ENCODE measurements around the gene FBXO27.
A peak's percentile ranks its signal among the peaks of the same experiment; 100 is the strongest.
"Not testable (repeated sequence)": the region's sequence is repeated elsewhere in the genome, so short reads cannot be mapped to it uniquely, and the experiment has no call there.

Gene FBXO27

GRCh38 chr19:39038098-39038497, 5.7 kb upstream of the FBXO27 start:
- DNase-seq (ENCODE audit: low spot score) = peak; percentile 58

GRCh38 chr19:39037194-39037593, 4.8 kb upstream of the FBXO27 start:
- no peak for DNase-seq (ENCODE audit: low spot score)

DNA sequence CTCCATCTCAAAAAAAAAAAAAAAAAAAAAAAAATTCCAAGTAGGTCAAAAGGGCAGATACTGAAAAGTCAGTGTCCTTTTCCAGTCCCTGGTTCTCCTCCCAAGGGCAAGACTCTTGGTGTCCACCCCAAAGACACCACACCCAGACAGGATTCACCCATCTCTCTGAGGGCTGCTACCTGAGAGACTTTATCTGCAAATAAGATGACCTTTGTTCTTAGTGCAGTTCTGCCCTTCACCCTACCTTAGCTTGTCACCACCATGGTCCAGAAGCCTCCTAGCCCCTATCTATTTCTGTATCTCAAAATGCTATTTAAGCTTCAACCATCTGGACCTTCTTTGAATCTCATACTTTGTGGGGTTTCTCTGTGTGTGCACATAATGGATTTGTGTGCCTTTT, 4.2 kb upstream of the FBXO27 start:
- DNase-seq (ENCODE audit: low spot score) = no peak

DNA sequence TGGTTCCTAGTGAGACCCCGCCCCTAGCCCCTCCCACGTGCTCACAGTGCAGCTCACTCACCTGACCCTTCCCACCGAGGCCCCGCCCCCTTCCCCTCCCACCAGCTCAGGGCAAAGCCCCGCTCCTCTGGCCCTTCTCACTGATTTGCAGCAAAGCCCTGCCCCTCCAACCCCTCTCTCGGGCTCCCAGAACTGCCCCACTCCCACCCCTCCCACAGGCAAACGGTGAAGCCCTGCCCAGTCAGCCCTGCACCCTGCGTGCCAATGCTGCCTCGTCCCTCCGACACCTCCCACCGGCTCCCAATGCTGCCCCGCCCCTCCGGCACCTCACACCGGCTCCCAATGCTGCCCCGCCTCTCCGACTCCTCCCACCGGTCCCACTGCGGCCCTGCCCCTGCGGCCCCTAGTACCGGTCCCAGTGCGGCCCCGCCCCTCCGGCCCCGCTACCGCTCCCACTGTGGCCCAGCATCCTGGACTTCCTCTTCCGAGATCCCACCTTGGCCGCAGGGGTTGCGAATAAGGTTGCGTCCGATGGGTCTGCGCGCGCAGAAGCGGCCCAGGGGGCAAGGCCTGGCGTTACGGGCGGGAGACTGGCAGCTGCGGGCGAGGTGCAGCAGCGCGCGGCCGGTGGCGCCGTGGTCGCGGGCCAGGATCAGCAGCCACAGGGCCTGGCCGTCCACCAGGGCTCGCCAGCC, 834 bp downstream of the FBXO27 start:
- DNase-seq (ENCODE audit: low spot score) = peak; percentile 97

GRCh38 chr19:39030854-39031367, 1.4 kb downstream of the FBXO27 start:
- DNase-seq (ENCODE audit: low spot score) = no peak

- no peak for DNase-seq (ENCODE audit: low spot score)
Measured at GRCh38 chr19:39024875-39025641, 7.3 kb downstream of the FBXO27 start.

- no peak for DNase-seq (ENCODE audit: low spot score)
Measured at GRCh38 chr19:39021063-39021462, 11.3 kb downstream of the FBXO27 start.

GRCh38 chr19:39017646-39018045, 14.7 kb downstream of the FBXO27 start:
- no peak for DNase-seq (ENCODE audit: low spot score)

DNA sequence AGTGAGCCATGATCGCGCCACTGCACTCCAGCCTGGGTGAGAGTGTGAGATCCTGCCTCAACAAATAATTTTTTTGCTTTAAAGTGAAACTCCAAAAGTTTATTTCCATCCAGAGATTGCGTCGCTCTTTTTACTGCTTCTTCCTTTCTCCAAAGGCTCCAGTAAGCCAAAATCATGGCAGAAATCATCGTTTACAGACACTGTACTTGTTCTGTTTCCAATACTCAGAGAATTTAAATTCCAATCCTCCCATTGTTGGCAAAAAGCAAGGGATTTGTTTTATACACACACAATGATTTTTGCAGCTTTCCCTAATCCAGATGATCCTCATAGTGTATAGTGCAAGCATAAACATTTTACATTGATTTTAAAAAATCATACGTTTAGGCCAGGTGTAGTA, 15.3 kb downstream of the FBXO27 start:
- DNase-seq (ENCODE audit: low spot score) = no peak

DNA sequence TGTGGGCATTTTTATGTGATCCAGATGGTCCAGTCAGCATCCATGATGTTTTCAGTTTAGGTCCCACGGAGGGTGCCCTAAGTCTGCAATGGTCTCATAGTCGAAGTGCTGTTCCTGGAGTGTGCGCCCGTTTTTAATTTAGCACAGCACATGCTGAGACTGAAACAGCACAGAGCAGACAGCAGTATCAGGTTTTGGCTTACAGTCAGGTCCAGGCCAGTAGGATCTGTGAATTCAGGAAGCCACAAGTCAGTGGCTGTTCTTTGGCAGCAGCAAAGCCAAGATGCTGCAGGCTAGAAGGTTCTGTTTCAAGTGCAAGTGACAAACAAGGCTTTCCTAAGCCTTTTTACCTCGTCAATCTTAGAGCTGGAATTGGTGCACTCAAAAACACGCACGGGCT, 18.3 kb downstream of the FBXO27 start:
- DNase-seq (ENCODE audit: low spot score) = no peak

- DNase-seq (ENCODE audit: low spot score) = no peak
Measured at GRCh38 chr19:39009001-39009400, 23.3 kb downstream of the FBXO27 start.

DNA sequence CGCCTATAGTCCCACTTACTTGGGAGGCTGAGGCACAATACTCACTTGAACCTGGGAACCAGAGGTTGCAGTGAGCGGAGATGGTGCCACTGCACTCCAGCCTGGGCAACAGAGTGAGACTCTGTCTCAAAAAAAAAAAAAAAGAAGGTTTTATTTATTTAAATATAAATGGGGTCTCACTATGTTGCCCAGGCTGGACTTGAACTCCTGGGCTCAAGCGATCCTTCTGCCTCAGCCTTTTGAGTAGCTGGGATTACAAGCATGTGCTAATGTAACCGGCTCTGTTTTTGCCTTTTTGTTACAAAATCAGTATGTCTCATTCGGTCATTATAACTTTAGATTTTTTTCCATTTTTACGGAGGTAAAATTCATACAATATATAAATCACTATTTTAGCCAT, 24.2 kb downstream of the FBXO27 start:
- no peak for DNase-seq (ENCODE audit: low spot score)

DNA sequence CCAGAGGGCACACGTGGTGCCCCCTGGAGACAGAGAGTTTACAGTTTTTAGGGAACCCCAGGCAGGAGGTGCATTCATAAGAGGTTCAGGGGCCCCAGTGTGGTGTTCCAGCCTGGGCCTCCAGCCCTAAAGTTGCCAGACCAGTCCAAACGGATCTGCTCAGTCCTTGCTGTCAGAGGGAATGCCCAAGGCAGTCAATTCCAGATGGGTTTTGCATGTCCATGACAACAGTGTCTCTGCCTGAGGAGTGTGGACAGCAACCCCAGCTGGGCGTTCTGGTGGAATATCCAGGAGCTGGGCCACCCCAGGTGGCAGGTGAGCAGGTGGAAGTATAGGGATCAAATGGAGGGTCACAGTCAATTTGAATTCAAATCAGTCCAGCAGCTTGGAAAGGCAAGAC, 25.3 kb downstream of the FBXO27 start:
- DNase-seq (ENCODE audit: low spot score) = no peak

GRCh38 chr19:39004403-39004802, 27.9 kb downstream of the FBXO27 start:
- no peak for DNase-seq (ENCODE audit: low spot score)

- no peak for DNase-seq (ENCODE audit: low spot score)
Measured at GRCh38 chr19:39003796-39004195, 28.6 kb downstream of the FBXO27 start.

DNA sequence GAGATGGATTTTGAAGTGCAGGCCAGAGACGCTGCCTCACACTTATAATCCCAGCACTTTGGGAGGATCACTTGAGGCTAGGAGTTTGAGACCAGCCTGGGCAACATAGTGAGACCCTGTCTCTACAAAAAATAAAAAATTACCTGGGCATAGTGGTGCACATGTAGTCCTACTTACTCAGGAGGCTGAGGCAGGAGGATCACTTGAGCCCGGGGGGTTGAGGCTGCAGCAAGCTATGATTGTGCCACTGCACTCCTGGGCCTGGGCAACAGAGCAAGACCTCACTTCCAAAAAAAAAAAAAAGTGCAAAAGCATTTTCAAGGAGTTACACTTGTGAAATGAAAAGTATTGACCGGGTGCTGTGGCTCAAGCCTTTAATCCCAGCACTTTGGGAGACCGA, 29.2 kb downstream of the FBXO27 start:
- DNase-seq (ENCODE audit: low spot score) = no peak

GRCh38 chr19:39001041-39001440, 31.3 kb downstream of the FBXO27 start:
- no peak for DNase-seq (ENCODE audit: low spot score)

DNA sequence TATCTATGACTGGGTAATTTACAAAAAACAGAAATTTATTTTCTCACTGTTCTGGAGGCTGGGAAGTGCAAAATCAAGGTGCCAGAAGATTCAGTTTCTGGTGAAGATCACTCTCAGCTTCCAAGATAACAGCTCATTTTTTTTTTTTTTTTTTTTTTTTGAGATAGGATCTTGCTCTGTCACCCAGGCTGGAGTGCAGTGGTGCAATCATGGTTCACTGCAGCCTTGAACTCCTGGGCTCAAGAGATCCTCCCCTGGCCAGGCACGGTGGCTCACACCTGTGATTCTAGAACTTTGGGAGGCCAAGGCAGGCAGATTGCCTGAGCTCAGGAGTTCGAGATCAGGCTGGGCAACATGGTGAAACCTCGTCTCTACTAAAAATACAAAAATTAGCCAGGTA, 34.8 kb downstream of the FBXO27 start:
- not testable (repeated sequence) for DNase-seq (ENCODE audit: low spot score)

GRCh38 chr19:38993271-38993670, 39.1 kb downstream of the FBXO27 start:
- peak; percentile 30 for DNase-seq (ENCODE audit: low spot score)

DNA sequence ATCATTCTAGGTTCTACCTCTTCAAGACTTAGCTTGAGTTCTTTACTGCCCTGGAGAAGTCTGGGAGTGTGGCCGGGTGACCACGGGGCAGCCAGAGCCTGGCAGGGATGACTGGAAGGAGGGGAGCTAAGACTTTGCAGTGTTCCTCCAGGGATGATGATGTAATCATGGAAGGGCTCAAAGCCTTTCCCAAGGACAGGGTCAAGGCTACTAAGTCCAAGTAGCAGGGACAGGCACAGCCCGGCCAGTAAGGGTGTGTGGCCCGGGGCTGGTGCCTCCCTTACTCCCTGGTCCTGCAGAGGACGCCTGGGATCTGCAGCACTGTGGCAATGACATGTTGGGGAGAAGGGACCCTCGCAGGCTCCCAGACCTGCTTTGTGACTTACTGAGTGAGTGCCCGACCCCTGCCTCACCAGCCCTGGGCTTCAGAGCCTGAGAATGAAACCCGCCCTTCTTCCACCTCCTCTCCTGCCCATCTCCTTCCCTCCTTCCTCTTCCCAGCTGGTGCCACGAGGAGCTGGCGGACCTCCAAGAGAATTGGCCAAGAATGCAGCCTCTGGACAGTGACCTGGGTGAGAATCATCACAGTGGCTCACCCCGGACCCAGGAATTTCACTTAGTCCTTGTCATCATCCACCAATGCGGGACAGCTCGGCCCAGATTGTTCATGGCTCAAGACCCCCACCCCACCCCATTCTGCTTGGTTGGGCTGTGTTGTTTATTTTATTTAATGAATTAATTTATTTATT, 41.2 kb downstream of the FBXO27 start:
- DNase-seq (ENCODE audit: low spot score) = no peak

DNA sequence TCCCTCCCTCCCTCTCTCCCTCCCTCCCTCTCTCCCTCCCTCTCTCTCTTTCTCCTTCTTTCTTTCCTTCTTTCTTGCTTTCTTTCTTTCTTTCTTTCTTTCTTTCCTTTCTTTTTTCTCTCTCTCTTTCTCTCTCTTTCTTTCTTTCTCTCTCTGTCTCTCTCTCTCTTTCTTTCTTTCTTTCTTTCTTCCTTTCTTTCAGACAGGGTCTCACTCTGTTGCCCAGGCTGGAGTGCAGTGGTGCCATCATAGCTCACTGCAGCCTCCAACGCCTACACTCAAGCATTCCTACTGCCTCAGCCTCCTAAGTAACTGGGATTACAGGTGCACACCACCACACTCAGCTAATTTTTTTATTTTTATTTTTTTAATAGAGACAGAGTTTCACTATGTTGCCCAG, 42.7 kb downstream of the FBXO27 start:
- DNase-seq (ENCODE audit: low spot score) = not testable (repeated sequence)

- peak; percentile 83 for DNase-seq (ENCODE audit: low spot score)
Measured at GRCh38 chr19:38989066-38989605, 43.2 kb downstream of the FBXO27 start.
